Measurements from ENCODE around the gene ZNF217.
"Not testable (repeated sequence)": the region's sequence is repeated elsewhere in the genome, so short reads cannot be mapped to it uniquely, and the experiment has no call there.

ZNF217 gene

GRCh38 chr20:53597030-53597482 is 3.4 kb upstream of the ZNF217 start:
- DNase-seq, result no peak

DNA sequence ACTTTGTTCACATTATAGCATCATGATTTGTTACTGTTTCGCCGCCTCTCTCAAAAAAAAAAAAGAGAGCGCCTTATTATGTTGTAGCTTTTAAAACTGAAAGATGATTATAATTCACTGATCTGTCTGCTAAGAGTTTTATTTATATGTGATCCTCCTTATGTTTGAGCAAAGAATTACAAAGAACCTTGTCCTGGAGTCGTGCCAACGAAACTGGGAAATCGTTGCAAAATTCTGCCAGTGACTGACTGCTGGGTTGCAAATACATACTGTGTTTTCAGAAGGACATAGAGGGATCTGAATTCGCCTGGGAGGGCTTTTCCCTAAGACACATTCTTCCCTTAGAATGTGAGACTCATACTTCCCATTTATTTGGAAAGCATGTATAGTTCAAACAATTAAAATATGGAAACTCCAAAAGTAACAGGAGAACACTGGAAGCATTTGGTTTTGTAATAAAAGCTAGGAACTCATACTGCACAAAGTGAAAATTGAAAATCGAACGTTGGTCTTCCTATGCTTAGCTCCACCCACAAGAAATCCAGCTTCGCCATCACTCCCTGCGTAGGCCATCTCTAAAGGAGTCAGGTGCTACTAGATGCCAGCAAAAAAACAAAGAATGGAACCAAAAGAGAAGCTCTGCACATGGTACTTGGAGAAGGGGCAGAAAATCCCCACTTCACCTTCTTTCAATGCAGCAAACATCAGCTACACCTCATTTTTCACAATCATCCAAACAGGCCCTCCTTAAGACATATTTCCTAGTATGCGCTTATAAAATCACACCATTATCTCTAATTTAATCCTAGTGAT is 2.8 kb upstream of the ZNF217 start:
- DNase-seq, result not testable (repeated sequence)

DNA sequence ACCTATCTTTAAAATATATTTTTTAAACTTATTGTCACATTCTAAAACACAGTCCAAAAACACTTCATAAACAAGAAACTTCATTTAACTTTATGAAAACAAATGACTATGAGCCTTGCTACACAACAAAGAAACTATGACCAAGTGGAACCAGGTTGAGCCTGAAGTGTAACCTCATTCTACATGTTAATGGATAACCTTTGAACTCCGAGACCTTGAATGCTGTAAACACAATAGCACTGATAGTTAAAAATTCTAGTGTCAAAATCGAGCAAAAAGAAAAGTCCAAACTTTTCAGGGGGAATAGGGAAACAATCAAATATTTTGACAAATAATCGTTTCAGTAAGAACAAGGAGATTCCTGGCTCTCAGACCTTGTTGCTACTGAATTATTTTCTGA is 2.1 kb upstream of the ZNF217 start:
- not testable (repeated sequence) for DNase-seq

- no peak for DNase-seq
Measured at GRCh38 chr20:53595018-53595378, 1.4 kb upstream of the ZNF217 start.

DNA sequence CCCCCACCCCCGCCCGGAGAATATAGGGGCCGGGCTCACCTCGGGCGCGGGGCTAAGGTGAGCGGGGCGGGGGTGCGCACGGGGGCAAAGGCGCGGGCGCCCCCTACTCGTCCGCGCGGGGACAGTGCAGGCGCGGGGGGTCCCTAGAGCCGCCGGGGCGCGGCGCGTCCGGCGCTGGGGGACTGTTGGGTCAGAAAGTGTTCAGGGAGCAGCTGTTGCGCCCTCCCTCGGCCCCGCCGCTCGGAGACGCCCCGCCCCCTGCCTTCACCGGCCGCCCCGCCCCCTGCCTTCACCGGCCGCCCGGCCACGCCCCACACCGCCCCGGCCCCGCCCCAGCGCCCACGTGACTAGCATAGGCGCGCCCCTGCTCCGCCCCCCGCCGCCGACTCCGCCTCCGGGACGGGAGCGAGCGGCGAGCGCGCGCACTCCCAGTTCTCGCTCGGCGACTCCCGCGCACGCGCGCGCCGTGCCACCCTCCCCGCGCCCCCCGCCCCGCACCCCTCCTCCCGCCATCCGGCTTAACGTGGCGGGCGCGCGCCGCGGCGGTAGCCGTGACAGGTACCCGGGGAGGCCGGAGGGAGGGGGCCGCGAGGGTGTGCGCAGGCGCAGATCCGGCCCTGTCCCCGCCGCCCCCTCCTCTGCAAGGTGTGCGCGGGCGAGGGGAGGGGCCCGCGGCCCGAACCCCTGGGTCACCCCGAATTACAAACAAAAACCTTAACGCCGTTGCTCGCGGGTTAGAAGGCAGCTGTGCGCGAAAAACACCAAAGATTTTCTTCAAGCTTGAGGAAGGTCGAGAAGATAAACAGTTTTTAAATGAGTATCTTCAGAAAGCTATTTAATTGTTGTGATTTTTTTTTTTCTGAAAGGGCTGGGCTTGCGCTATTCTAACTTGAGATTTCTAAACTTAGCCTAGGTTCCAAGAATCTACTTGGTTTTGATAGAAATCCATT is 704 bp upstream of the ZNF217 start:
- peak; percentile 97 for DNase-seq

GRCh38 chr20:53592992-53593465 is 610 bp downstream of the ZNF217 start:
- DNase-seq, result peak; percentile 33

DNA sequence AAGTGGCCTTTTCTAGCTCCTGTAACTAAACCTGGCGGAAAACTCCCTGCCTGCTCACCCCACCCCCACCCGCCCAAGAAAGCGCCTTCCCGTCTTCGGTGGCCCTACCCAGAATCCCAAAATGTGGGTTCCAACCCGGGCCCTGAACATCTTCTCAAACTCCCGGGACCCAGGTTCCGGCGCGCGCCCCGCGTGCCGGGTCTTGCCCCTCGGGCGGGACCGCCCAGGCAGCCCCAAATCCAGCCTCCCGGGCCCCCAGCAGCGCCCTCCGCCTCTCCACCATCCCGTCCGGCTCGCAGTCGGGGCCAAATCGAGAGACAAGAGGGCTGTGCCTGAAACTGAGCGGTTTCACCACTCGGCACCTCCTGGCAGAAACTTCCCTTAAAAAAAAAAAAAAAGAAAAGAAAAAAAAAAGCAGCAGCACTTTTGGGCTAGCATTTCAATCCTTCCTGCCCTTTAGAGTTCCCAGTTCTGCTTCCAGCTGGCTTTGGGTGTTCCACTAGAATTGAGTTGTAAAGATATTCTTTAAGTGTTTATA is 1.1 kb downstream of the ZNF217 start:
- DNase-seq, result peak; percentile 31

DNA sequence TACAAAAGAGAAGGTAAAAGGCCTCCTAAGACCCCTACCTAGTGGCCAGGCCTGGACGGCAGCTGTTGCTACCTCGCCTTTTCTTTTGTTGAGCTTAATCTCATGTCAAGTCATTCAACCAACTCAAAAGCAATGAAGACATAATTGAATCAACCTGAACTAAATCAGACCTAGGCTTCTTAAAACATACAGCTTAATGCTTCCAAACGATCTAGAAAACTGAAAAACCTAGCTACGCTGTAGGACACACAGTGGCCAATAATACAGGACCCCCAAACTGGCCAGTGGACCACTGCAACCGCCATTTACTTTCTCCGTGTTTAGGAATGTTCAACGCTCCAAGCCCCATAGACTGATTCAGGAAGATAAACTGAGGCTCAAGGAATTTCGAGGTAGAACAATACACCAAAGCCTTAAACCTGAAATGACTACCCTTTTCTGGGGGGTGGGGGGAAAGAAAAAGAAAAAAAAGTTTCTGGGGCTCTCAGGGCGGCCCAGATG is 1.6 kb downstream of the ZNF217 start:
- DNase-seq, result not testable (repeated sequence)

GRCh38 chr20:53591206-53591741 is 2.4 kb downstream of the ZNF217 start:
- DNase-seq, result not testable (repeated sequence)

DNA sequence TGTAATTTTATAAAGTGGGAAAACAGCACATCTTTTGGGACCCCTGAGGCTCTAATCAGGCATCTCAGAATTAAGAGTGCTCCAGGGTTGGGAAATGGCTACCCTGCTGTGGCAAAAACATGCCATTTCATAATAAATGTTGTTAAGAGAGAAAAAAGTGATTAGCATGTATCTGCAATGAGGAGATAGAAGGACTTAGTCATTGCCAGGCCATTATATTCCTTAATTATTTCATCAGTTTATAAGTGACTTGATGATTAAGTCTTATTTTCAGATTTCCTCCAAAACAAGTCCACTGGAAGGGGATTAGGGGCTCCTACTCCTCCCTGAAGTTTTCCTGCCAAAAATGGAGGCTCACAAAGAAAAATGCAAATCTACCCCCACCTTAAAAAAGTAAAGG is 3.0 kb downstream of the ZNF217 start:
- DNase-seq, result not testable (repeated sequence)

- DNase-seq, result not testable (repeated sequence)
Measured at GRCh38 chr20:53590122-53590521, 3.5 kb downstream of the ZNF217 start.

GRCh38 chr20:53589321-53590065 is 4.1 kb downstream of the ZNF217 start:
- DNase-seq, result not testable (repeated sequence)

DNA sequence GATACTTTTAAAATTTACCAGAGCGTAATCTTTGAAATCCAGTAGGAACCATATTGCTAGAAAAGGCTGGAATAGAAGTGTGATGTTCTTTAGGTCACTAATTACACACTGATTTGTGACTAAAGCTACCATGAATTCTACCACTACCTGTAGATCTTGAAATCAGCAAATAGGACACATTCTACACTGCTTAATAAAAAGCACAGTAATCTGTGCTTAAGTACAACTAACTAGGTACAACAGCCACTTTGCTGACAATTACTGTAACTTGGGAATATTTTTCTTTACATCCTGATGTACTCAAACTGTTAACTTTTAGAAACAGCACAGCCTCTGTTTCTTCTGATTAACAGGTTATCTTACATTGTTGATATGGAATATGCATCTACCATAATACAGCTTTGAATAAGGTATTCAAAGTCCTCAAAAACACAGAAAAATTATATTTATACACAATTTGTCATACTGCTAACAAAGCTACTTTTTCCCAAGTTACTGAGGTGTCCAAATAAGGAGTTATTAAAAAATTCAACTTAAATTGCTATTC is 6.4 kb downstream of the ZNF217 start:
- DNase-seq, result not testable (repeated sequence)

GRCh38 chr20:53586640-53587039 is 7.0 kb downstream of the ZNF217 start:
- no peak for DNase-seq

DNA sequence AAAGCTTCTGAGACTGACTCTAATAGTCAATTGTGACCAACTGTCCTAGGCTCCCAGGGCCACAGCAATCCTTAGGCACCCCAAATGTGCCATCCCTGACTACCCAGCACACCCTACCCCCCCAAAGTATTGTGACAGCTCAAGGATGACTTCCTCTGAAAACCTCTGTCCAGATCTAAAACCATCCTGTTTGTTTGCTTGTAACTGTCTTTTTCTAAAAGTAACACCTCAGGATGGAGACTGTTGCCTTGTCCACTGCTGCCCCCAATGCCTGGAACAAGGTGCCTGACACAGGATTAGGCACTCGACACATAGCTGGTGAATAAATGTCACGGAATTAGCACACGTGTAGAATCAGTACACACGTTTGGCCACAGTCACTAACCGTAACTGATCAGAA is 7.7 kb downstream of the ZNF217 start:
- DNase-seq, result not testable (repeated sequence)

GRCh38 chr20:53585004-53585569 is 8.6 kb downstream of the ZNF217 start:
- DNase-seq, result not testable (repeated sequence)

DNA sequence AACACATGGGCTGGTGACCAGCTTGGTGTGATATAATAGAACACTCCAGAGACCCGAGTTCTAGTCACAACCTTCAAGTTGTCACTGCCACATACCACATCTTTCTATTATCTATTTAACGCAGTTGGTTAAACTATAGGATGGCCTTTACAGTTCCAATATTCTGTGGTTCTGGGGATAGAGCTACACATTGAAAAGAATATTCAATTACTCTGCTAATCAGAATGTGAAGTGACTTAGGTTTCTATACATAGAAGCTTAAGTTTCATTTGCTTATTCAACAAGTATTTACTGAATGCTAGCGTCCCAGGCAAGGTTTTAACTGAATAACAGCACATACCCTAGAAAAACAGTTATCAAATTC is 9.1 kb downstream of the ZNF217 start:
- DNase-seq, result not testable (repeated sequence)

DNA sequence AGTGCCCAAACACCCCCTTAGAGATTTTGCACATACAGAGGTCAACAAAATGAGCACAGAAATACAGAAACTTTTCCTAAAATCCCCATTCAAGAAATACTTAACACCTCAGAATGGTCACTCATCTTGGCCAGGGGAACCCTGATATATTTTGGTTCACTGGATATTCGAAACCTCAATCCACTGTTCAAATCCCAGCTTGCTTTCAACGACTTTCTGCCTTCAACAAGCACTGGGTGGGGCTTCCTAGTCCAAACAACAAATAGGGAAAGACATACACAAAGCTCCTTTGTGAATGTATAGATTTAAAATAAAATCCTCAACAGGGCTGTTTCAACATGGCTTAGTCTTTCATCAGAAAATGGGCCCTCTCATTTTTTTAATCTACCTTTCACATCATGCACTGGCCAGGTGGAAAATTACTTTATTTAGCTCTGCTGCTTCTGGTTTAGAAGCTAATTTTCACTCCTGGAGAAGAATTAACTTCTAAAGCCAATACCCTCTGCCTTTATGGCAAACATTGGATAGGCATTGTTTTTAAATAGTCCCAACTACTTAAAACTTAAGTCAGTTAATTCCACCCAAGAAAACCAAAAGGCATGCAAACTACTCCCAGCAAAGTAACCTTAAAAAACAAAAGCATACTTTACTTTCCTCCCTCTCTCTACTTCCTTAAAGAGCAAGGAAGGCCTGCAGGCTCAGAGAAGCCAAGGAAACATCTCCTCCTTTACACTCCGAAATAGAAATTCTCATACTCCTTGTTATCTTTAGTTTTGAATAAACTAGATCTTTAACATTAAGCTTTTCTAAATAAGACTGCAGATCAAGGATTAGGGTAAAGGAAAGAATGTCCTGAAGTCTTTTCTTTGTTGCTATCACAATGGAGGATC is 9.7 kb downstream of the ZNF217 start:
- not testable (repeated sequence) for DNase-seq

DNA sequence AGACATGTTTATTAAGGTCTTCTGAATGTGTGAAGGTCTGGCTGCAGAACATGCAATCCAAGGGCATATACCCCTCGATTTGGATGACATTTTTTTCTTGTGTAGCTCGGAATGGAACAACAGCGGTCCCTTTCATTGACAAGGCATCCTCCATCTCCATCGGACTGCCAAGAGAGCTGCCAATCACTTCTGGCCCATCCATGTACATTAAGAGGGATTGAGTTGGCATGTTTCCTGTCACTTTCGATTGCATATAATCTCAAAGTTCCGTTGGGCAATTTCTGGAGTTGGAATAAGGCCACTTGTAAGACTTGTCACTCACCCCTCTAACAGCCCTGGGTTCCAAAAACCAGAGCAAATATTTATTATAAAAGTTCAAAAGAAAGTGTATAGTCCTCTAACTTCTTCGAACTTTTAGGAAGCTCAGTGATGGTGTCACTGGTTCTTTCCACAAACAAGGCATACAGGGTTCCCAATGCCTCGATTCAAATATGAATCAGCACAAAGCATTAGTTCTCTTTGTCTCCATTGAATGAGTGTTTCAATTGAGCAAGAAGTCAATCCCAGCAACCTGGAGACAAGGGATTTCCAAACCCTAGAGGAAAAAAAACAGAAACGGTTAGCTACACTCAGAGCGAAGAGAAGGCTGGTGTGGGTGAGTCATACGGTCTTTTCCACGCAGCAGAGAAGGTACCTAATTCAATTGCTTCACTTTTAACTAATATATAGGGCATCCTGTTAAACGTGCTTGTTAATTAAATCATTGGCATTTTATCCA is 10.9 kb downstream of the ZNF217 start:
- peak; percentile 43 for DNase-seq

DNA sequence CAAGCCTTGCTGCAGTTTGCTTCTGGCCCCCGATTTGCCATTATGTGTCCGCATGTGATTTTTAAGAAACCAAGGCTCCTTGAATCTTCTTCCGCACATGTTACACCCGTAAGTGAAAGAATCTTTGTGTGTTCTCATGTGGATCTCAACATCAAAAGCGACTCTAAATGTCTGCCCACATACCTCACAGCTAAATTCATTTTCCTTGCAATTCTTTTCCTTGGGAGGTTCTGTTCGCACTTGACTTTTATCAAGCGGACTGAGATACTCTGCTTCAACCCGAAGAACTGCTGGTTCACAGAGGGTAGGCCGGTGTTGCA is 11.4 kb downstream of the ZNF217 start:
- DNase-seq, result no peak

Measured in stimulated activated naive CD4-positive, alpha-beta T cell treated with Interleukin-2 at 50 U/mL for 16 hours (primary cell).